GM21737 (cell line): Measurements from ENCODE around the gene ELOVL5.

Experiments
- ATAC-seq: cut with Tn5 transposase; IDR thresholded peaks from one replicate; pipeline ENCODE4 v1.9.1; 2021; ENCODE audit warnings: mild to moderate bottlenecking, moderate library complexity; ENCODE audit not compliant: unreplicated experiment

The ELOVL5 gene

GRCh38 chr6:53282234-53282633, 66.5 kb downstream of the ELOVL5 start:
- no peak for ATAC-seq

- ATAC-seq, result peak; percentile 51
Observed at GRCh38 chr6:53281518-53282215, 67.1 kb downstream of the ELOVL5 start.

GRCh38 chr6:53280207-53280606, 68.5 kb downstream of the ELOVL5 start:
- no peak for ATAC-seq

- ATAC-seq, result no peak
Observed at GRCh38 chr6:53279293-53279692, 69.5 kb downstream of the ELOVL5 start.

GRCh38 chr6:53273370-53273769, 75.4 kb downstream of the ELOVL5 start:
- ATAC-seq, result no peak

GRCh38 chr6:53269827-53270226, 78.9 kb downstream of the ELOVL5 start:
- ATAC-seq, result no peak

GRCh38 chr6:53268858-53269608, 79.7 kb downstream of the ELOVL5 start:
- no peak for ATAC-seq

- ATAC-seq, result no peak
Observed at GRCh38 chr6:53266553-53267090, 82.1 kb downstream of the ELOVL5 start.

GRCh38 chr6:53264915-53265607, 83.7 kb downstream of the ELOVL5 start:
- ATAC-seq, result no peak

GRCh38 chr6:53264337-53264736, 84.4 kb downstream of the ELOVL5 start:
- ATAC-seq, result no peak

GRCh38 chr6:53263917-53264316, 84.8 kb downstream of the ELOVL5 start:
- ATAC-seq, result no peak

GRCh38 chr6:53259860-53260580, 88.7 kb downstream of the ELOVL5 start:
- ATAC-seq, result no peak

- ATAC-seq, result no peak
Observed at GRCh38 chr6:53258774-53259155, 90.0 kb downstream of the ELOVL5 start.

- no peak for ATAC-seq
Observed at GRCh38 chr6:53258076-53258773, 90.5 kb downstream of the ELOVL5 start.

- ATAC-seq, result no peak
Observed at GRCh38 chr6:53257533-53257932, 91.2 kb downstream of the ELOVL5 start.

- no peak for ATAC-seq
Observed at GRCh38 chr6:53257001-53257400, 91.7 kb downstream of the ELOVL5 start.

GRCh38 chr6:53252177-53252692, 96.5 kb downstream of the ELOVL5 start:
- ATAC-seq, result no peak

- ATAC-seq, result no peak
Observed at GRCh38 chr6:53251033-53251672, 97.6 kb downstream of the ELOVL5 start.

GRCh38 chr6:53250176-53251032, 98.3 kb downstream of the ELOVL5 start:
- no peak for ATAC-seq
